ENCODE data around the gene VSX2.

Gene VSX2

DNA sequence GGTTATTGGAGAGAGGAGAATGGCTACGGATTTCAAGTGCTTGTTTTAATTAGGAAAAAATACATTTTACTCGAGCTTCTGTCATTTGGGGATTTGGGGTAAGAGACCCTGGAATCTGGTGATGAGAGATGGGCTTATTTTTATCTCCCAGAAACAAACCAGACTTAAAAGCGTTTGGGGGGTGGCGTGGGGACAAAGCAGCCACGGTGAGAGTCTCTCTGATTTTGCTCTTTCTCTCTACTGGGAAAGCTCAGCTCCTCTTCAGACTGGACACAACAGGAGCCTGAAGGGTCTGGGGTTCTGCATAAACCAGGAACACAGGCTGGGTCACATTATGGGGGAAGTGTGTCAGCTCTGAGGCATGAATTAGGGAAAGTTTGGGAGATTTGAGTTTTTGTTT is 3.8 kb downstream of the VSX2 start:
- ChIA-PET CTCF (interaction anchor here (0.6 kb wide), 1 partner anchor 14 kb away, joined by 3 read pairs; no protein-coding TSS in a partner anchor), POLR2A (no interaction called here)
- Histone ChIP-seq H3K9me3 (ENCODE audit: control insufficient read depth, insufficient read depth, low read depth, low read length) (no peaks in the 10 kb centered on the region), H3K4me1 (ENCODE audit: control insufficient read depth, insufficient read depth, low read length) (no peaks in the 10 kb centered on the region), H3K36me3 (ENCODE audit: control insufficient read depth in 2 of 2, insufficient read depth in 1 of 2, low read length in 2 of 2) (no peaks in the 10 kb centered on the region), H3K4me3 (ENCODE audit: low read depth, low read length) (no peak overlapping the region), H3K27ac (ENCODE audit: extremely low read depth, low read depth, low read length) (no peak overlapping the region)
- TF ChIP-seq ZNF501 (tag by site-specific recombination; IDR thresholded peaks at IDR 0.05) (no peak), YY2 (tag by site-specific recombination; IDR thresholded peaks at IDR 0.05) (no peak), ZNF664 (tag by site-specific recombination; IDR thresholded peaks at IDR 0.05) (no peak), ZNF843 (tag by site-specific recombination; IDR thresholded peaks at IDR 0.05) (no peak), ZNF555 (tag by site-specific recombination; conservative IDR thresholded peaks at IDR 0.05) (no peak), WT1 (tag by site-specific recombination; IDR thresholded peaks at IDR 0.05) (no peak), ZNF433 (tag by site-specific recombination; IDR thresholded peaks at IDR 0.05; ENCODE audit: low read depth) (no peak)
- TF ChIP-seq, protein P1, sequence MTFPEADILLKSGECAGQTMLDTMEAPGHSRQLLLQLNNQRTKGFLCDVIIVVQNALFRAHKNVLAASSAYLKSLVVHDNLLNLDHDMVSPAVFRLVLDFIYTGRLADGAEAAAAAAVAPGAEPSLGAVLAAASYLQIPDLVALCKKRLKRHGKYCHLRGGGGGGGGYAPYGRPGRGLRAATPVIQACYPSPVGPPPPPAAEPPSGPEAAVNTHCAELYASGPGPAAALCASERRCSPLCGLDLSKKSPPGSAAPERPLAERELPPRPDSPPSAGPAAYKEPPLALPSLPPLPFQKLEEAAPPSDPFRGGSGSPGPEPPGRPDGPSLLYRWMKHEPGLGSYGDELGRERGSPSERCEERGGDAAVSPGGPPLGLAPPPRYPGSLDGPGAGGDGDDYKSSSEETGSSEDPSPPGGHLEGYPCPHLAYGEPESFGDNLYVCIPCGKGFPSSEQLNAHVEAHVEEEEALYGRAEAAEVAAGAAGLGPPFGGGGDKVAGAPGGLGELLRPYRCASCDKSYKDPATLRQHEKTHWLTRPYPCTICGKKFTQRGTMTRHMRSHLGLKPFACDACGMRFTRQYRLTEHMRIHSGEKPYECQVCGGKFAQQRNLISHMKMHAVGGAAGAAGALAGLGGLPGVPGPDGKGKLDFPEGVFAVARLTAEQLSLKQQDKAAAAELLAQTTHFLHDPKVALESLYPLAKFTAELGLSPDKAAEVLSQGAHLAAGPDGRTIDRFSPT (tag by site-specific recombination; IDR thresholded peaks at IDR 0.05), result no peak

DNA sequence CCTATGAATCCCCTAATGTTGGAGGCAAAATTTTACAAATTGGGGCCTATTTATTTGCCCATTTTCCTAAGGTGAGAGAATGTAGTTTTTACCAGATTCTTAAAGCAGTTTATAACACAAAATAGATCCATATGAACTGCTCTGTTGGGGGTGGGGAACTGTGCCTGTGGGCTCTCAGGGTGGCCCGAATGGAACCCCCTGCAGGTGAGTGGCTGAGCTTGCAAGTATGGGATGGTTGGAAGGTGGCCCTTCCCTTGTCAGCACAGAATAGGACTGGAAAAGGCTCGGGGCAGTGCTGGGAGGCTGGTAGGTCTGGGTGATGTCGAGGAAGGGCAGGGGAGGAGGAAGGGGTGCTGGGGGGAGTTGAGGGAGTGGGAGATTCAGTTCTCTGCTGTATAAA is 4.9 kb downstream of the VSX2 start:
- Histone ChIP-seq H3K27ac (ENCODE audit: extremely low read depth, low read depth, low read length) (no peak overlapping the region), H3K4me3 (ENCODE audit: low read depth, low read length) (no peak overlapping the region), H3K4me1 (ENCODE audit: control insufficient read depth, insufficient read depth, low read length) (no peaks in the 10 kb centered on the region), H3K9me3 (ENCODE audit: control insufficient read depth, insufficient read depth, low read depth, low read length) (no peaks in the 10 kb centered on the region), H3K36me3 (ENCODE audit: control insufficient read depth in 2 of 2, insufficient read depth in 1 of 2, low read length in 2 of 2) (no peaks in the 10 kb centered on the region)
- ChIA-PET POLR2A (no interaction called here), CTCF (interaction anchor here (0.7 kb wide), 2 partner anchors 10 to 114 kb away, joined by 3 read pairs; no protein-coding TSS in a partner anchor)
- TF ChIP-seq ZFHX2 (tag by site-specific recombination; conservative IDR thresholded peaks at IDR 0.05), result no peak
- TF ChIP-seq ZFP3 (tag by site-specific recombination; IDR thresholded peaks at IDR 0.05; ENCODE audit: low read depth), result no peak
- TF ChIP-seq, protein P2, sequence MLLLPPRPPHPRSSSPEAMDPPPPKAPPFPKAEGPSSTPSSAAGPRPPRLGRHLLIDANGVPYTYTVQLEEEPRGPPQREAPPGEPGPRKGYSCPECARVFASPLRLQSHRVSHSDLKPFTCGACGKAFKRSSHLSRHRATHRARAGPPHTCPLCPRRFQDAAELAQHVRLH (tag by site-specific recombination; IDR thresholded peaks at IDR 0.05), result no peak
- no peak for TF ChIP-seq ZNF623 (tag by site-specific recombination; IDR thresholded peaks at IDR 0.05)
- TF ChIP-seq ZNF311 (tag by site-specific recombination; IDR thresholded peaks at IDR 0.05; ENCODE audit: borderline replicate concordance), result no peak
- TF ChIP-seq, protein P3, sequence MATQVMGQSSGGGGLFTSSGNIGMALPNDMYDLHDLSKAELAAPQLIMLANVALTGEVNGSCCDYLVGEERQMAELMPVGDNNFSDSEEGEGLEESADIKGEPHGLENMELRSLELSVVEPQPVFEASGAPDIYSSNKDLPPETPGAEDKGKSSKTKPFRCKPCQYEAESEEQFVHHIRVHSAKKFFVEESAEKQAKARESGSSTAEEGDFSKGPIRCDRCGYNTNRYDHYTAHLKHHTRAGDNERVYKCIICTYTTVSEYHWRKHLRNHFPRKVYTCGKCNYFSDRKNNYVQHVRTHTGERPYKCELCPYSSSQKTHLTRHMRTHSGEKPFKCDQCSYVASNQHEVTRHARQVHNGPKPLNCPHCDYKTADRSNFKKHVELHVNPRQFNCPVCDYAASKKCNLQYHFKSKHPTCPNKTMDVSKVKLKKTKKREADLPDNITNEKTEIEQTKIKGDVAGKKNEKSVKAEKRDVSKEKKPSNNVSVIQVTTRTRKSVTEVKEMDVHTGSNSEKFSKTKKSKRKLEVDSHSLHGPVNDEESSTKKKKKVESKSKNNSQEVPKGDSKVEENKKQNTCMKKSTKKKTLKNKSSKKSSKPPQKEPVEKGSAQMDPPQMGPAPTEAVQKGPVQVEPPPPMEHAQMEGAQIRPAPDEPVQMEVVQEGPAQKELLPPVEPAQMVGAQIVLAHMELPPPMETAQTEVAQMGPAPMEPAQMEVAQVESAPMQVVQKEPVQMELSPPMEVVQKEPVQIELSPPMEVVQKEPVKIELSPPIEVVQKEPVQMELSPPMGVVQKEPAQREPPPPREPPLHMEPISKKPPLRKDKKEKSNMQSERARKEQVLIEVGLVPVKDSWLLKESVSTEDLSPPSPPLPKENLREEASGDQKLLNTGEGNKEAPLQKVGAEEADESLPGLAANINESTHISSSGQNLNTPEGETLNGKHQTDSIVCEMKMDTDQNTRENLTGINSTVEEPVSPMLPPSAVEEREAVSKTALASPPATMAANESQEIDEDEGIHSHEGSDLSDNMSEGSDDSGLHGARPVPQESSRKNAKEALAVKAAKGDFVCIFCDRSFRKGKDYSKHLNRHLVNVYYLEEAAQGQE (tag by site-specific recombination; IDR thresholded peaks at IDR 0.05), result no peak
- TF ChIP-seq GFI1B (tag by site-specific recombination; IDR thresholded peaks at IDR 0.05), result no peak
- TF ChIP-seq, protein P4, sequence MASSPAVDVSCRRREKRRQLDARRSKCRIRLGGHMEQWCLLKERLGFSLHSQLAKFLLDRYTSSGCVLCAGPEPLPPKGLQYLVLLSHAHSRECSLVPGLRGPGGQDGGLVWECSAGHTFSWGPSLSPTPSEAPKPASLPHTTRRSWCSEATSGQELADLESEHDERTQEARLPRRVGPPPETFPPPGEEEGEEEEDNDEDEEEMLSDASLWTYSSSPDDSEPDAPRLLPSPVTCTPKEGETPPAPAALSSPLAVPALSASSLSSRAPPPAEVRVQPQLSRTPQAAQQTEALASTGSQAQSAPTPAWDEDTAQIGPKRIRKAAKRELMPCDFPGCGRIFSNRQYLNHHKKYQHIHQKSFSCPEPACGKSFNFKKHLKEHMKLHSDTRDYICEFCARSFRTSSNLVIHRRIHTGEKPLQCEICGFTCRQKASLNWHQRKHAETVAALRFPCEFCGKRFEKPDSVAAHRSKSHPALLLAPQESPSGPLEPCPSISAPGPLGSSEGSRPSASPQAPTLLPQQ (tag by site-specific recombination; IDR thresholded peaks at IDR 0.05), result no peak
- TF ChIP-seq ZNF747 (tag by site-specific recombination; IDR thresholded peaks at IDR 0.05), result no peak
- no peak for TF ChIP-seq ZNF19 (tag by site-specific recombination; IDR thresholded peaks at IDR 0.05; ENCODE audit: low read depth)
- no peak for TF ChIP-seq ZBTB20 (tag by site-specific recombination; IDR thresholded peaks at IDR 0.05)
- no peak for TF ChIP-seq ZNF701 (tag by site-specific recombination; IDR thresholded peaks at IDR 0.05)
- no peak for TF ChIP-seq ZNF521 (tag by site-specific recombination; IDR thresholded peaks at IDR 0.05)
- no peak for TF ChIP-seq ZNF214 (tag by site-specific recombination; IDR thresholded peaks at IDR 0.05; ENCODE audit: borderline replicate concordance)
- peak; percentile 18; the same call in 1 of the 2 replicates for TF ChIP-seq ZIC2 (tag by site-specific recombination; IDR thresholded peaks at IDR 0.05)
- no peak for TF ChIP-seq ZNF549 (tag by site-specific recombination; IDR thresholded peaks at IDR 0.05)
- no peak for TF ChIP-seq ZNF391 (tag by site-specific recombination; IDR thresholded peaks at IDR 0.05; ENCODE audit: borderline replicate concordance, low read depth)
- TF ChIP-seq GLIS1 (tag by site-specific recombination; IDR thresholded peaks at IDR 0.05), result peak; percentile 35; the same call in 1 of the 2 replicates
- no peak for TF ChIP-seq PRDM4 (tag by site-specific recombination; IDR thresholded peaks at IDR 0.05)
